BLaER1 treated with 17β-estradiol and CSF1 and Interleukin-3, amounts not matched to agents 10 nM and 100 nM (cell line): Measurements from ENCODE around the gene ZIC4.

Experiments
- H3K27ac ChIP-seq, 11 experiments: shearing (Covaris generic); formaldehyde crosslinking; 2 replicates each; pipeline ENCODE4 v1.8.1; 2022
- H3K27me3 ChIP-seq, 11 experiments: shearing (Covaris generic); formaldehyde crosslinking; 2 replicates each; pipeline ENCODE4 v1.8.1; 2022
- H3K36me3 ChIP-seq, 11 experiments: shearing (Covaris generic); formaldehyde crosslinking; 2 replicates each; pipeline ENCODE4 v1.8.1; 2022
- H3K4me1 ChIP-seq, 10 experiments: shearing (Covaris generic); formaldehyde crosslinking; 2 replicates each; pipeline ENCODE4 v1.8.1; 2022
- H3K4me2 ChIP-seq, 11 experiments: shearing (Covaris generic); formaldehyde crosslinking; 2 replicates each; pipeline ENCODE4 v1.8.1; 2022
- H3K4me3 ChIP-seq, 10 experiments: shearing (Covaris generic); formaldehyde crosslinking; 2 replicates each; pipeline ENCODE4 v1.8.1; 2022
- H3K9ac ChIP-seq, 11 experiments: shearing (Covaris generic); formaldehyde crosslinking; 2 replicates each; pipeline ENCODE4 v1.8.1; 2022
- H3K9me3 ChIP-seq, 11 experiments: shearing (Covaris generic); formaldehyde crosslinking; replicated peaks in 1 of 11; 2 replicates each; pipeline ENCODE4 v1.8.1; 2022
- H4K20me1 ChIP-seq, 11 experiments: shearing (Covaris generic); formaldehyde crosslinking; 2 replicates each; pipeline ENCODE4 v1.8.1; 2022
- Cebpa-rat ChIP-seq, 11 experiments: shearing (Covaris generic); IDR thresholded peaks; 2 replicates each; pipeline ENCODE4 v1.8.1; 2022

ZIC4 gene

DNA sequence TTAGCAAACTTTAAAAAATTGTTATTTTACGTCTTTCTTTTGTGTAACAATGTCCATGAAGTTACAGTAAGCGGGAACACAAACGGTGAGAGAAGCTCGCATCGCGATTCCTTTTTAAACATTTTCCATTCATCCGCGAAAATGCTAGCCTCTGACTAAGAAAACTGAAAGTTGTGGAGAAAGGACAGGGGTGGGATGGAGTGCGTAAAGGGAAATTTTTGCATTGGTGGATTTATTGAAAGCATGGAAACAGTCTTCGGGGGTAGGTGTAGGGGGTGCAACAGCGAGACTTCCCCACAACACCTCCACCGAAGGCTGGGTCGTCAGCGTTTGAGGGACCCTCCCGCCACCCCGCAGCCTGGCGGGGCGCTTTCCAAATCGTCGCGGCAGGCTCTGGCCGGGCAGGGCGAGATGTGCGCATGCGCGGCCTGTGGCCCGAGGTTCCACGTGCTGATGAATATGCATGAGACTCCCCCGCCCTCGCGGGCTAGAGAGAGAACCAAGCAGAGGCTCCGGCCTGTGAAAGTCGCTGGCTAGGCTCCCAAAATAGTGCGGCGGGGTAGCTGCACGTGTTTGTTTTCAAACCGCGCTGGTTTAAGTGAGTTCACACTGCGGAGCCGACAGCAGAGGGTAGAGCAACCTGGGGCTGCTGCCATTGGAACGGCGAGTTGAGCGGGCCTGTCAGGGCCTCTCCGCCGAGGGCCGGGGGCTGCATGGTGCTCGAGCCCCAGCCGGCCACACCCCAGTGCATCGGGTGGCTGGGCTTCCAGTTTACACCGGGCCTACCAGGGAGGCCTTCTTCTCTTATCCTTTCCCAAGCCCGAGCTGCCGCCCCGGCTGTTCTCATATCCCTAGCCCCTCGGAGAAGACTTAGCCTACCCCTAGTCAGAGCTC lies 12.7 kb upstream of the ZIC4 start:
- Histone ChIP-seq H3K9ac (no peak overlapping the region), H3K9me3 (peaks cover 46 to 57% (median 53%) of the 10 kb centered on the region in 11 experiments), H3K4me1 (no peaks in the 10 kb centered on the region), H3K27ac (no peak overlapping the region), H3K36me3 (no peaks in the 10 kb centered on the region), H3K27me3 (peaks cover 37 to 85% (median 76%) of the 10 kb centered on the region in 11 experiments), H3K4me2 (no peak overlapping the region), H4K20me1 (no peaks in the 10 kb centered on the region; a peak in 1 of 22 replicates), H3K4me3 (no peak overlapping the region)
- no peak for TF ChIP-seq Cebpa-rat (IDR thresholded peaks at IDR 0.05)

GRCh38 chr3:147418371-147418781 lies 12.0 kb upstream of the ZIC4 start:
- H3K27me3 ChIP-seq: peaks cover 36 to 85% (median 75%) of the 10 kb centered on the region in 11 experiments
- H3K4me2 ChIP-seq: no peak overlapping the region
- H3K4me3 ChIP-seq: no peak overlapping the region
- no peak for TF ChIP-seq Cebpa-rat (IDR thresholded peaks at IDR 0.05)
- no peak overlapping the region for H3K27ac ChIP-seq
- 0 out of 20 replicates have a peak, but pooled peaks cover 0 to 3% (median 0%) of the 10 kb centered on the region in 10 experiments for H3K4me1 ChIP-seq
- no peaks in the 10 kb centered on the region for H3K36me3 ChIP-seq
- H3K9ac ChIP-seq: no peak overlapping the region
- peaks cover 0 to under 1% (median 0%) of the 10 kb centered on the region in 11 experiments; a peak in 2 of 22 replicates for H4K20me1 ChIP-seq
- peaks cover 40 to 54% (median 49%) of the 10 kb centered on the region in 11 experiments for H3K9me3 ChIP-seq

DNA sequence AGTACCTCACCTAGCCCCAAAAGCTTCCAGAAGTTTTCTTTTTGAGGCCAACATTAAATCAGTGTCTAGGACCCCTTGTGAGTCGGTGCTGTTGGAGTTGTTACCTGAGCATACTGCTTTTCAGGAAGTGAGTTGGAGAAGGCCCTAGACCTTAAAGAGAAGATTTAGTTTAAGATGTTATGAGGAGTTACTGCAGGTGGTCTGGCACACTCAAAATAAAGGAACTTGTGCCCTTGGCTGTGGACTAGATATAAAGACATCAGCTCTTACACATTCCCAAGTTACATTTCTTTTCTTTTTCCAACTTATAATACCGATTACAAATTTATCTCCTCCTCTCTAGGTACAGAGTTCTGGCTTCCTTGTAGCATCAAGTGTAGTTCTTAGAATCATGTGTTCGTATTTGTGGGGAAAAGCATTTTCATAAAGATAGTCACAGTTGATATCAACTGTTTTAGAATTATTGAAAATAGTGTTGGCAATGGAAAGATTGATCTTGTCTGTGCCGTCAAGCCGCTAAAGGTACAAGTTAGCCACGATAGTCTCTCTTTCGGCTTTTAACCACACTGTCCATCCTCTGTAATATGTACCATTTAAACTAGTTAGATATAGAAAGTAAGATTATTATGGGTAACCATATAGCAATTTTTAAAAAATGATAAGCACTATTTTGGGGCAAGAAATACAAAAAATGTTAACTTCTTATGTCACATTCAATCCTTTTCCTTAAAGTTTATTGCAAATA lies 11.4 kb upstream of the ZIC4 start:
- TF ChIP-seq Cebpa-rat (IDR thresholded peaks at IDR 0.05): no peak
- Histone ChIP-seq H3K4me1 (0 out of 20 replicates have a peak, but pooled peaks cover 0 to 3% (median 0%) of the 10 kb centered on the region in 10 experiments), H3K9me3 (peaks cover 38 to 54% (median 49%) of the 10 kb centered on the region in 11 experiments), H3K9ac (no peak overlapping the region), H4K20me1 (peaks cover 0 to 7% (median 0%) of the 10 kb centered on the region in 11 experiments; a peak in 4 of 22 replicates), H3K27me3 (peaks cover 36 to 85% (median 75%) of the 10 kb centered on the region in 11 experiments), H3K36me3 (no peaks in the 10 kb centered on the region), H3K27ac (no peak overlapping the region), H3K4me3 (no peak overlapping the region), H3K4me2 (no peak overlapping the region)

DNA sequence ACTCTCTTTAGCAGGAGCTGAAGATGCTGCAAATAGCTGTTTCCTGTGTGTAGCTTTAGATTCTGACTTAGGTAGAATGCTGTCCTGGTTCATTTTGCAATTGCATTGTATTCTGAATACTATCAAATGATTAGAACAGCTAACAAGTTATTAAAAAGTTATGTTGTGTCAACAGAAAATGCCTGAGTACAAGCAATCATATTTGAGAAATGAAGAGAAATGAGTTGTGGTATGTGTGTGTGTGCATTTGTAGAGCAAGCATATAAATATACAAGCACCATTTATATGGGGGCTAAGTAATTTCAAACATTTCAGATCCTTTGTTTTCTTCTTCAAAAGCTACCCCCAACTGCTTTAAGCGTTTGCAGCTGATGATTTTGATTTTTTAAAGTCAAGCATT lies 10.6 kb upstream of the ZIC4 start:
- H3K4me3 ChIP-seq: no peak overlapping the region
- no peaks in the 10 kb centered on the region for H3K36me3 ChIP-seq
- H3K4me2 ChIP-seq: no peak overlapping the region
- H4K20me1 ChIP-seq: peaks cover 0 to 10% (median 0%) of the 10 kb centered on the region in 11 experiments; a peak in 5 of 22 replicates
- no peak overlapping the region for H3K9ac ChIP-seq
- H3K4me1 ChIP-seq: 0 out of 20 replicates have a peak, but pooled peaks cover 0 to 3% (median 0%) of the 10 kb centered on the region in 10 experiments
- peaks cover 43 to 54% (median 51%) of the 10 kb centered on the region in 11 experiments for H3K9me3 ChIP-seq
- H3K27me3 ChIP-seq: peaks cover 40 to 85% (median 76%) of the 10 kb centered on the region in 11 experiments
- no peak overlapping the region for H3K27ac ChIP-seq
- TF ChIP-seq Cebpa-rat (IDR thresholded peaks at IDR 0.05): no peak

DNA sequence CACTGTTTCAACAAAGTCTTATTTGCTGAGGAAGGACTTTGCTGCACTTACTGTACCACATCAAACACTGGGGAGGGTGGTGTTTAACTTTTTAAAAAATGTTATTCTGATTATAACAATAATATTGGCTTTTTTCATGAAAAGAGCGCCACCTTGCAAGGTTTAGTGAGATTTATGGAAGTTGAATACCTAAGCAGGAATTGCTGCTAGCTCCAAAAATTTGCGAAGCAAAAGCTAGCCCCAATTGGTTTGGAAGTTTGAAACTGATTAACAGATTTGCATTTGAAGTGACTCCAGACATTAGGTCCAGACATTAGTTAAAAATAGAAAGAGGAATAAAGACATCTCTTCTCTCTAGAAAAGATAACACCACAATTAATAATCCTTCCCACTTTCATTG lies 9.5 kb upstream of the ZIC4 start:
- no peak for TF ChIP-seq Cebpa-rat (IDR thresholded peaks at IDR 0.05)
- Histone ChIP-seq H3K9me3 (peaks cover 39 to 54% (median 50%) of the 10 kb centered on the region in 11 experiments), H4K20me1 (peaks cover 0 to 11% (median 5%) of the 10 kb centered on the region in 11 experiments; a peak in 6 of 22 replicates), H3K4me3 (no peak overlapping the region), H3K36me3 (no peaks in the 10 kb centered on the region), H3K4me1 (peaks cover 0 to 3% (median 0%) of the 10 kb centered on the region in 10 experiments; a peak in 4 of 20 replicates), H3K27ac (no peak overlapping the region), H3K4me2 (no peak overlapping the region), H3K27me3 (peaks cover 50 to 96% (median 84%) of the 10 kb centered on the region in 11 experiments), H3K9ac (no peak overlapping the region)

- peaks cover 0 to 14% (median 8%) of the 10 kb centered on the region in 11 experiments; a peak in 6 of 22 replicates for H4K20me1 ChIP-seq
- H3K9ac ChIP-seq: no peak overlapping the region
- no peak overlapping the region for H3K27ac ChIP-seq
- H3K9me3 ChIP-seq: peaks cover 39 to 54% (median 50%) of the 10 kb centered on the region in 11 experiments
- H3K4me2 ChIP-seq: no peak overlapping the region
- peaks cover 56 to 97% (median 86%) of the 10 kb centered on the region in 11 experiments for H3K27me3 ChIP-seq
- H3K36me3 ChIP-seq: no peaks in the 10 kb centered on the region
- H3K4me1 ChIP-seq: peaks cover 0 to 7% (median 4%) of the 10 kb centered on the region in 10 experiments; a peak in 10 of 20 replicates
- no peak for TF ChIP-seq Cebpa-rat (IDR thresholded peaks at IDR 0.05)
- H3K4me3 ChIP-seq: no peak overlapping the region
These were observed 8.9 kb upstream of the ZIC4 start for GRCh38 chr3:147415286-147415685.

DNA sequence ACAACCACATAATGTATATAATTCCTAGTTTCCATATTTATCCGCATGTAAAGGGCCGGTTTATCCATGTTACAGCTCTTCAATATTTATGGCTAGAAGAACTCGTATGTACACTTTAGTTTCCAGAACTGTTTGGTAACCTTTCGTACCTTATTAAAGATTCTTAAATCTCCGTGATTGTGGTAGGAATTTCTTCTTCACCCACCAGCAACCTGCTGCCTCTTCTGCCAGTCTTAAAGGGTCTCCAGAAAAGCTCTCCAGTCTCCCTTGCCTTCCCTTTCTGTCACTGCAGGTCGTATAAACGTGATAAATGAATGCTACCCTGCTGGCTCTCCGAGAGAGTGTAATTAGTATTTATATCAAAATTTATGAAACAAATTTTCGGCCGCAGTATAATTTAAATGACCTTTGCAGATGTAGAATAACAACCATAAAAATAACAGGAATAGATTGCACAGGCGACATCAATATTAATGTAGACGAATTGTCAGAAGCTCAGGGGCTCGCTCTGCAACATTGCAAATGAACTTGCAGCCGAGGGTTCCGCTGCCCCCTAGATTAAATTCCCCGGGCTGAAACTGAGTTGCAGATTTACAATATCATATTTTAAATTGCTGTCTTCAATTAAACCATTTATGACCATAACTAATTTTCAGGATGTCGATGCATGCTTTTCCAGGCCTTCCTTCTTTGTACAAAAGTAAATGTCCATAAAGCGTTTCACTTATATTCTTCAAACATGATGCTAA lies 8.2 kb upstream of the ZIC4 start:
- no peak for TF ChIP-seq Cebpa-rat (IDR thresholded peaks at IDR 0.05)
- peaks cover 38 to 54% (median 50%) of the 10 kb centered on the region in 11 experiments for H3K9me3 ChIP-seq
- H3K4me1 ChIP-seq: peaks cover 0 to 8% (median 5%) of the 10 kb centered on the region in 10 experiments; a peak in 10 of 20 replicates
- H4K20me1 ChIP-seq: peaks cover 0 to 15% (median 8%) of the 10 kb centered on the region in 11 experiments; a peak in 6 of 22 replicates
- H3K27me3 ChIP-seq: peaks cover 64 to 98% (median 93%) of the 10 kb centered on the region in 11 experiments
- no peaks in the 10 kb centered on the region for H3K36me3 ChIP-seq
- H3K27ac ChIP-seq: no peak overlapping the region
- no peak overlapping the region for H3K4me2 ChIP-seq
- H3K9ac ChIP-seq: no peak overlapping the region
- no peak overlapping the region for H3K4me3 ChIP-seq

DNA sequence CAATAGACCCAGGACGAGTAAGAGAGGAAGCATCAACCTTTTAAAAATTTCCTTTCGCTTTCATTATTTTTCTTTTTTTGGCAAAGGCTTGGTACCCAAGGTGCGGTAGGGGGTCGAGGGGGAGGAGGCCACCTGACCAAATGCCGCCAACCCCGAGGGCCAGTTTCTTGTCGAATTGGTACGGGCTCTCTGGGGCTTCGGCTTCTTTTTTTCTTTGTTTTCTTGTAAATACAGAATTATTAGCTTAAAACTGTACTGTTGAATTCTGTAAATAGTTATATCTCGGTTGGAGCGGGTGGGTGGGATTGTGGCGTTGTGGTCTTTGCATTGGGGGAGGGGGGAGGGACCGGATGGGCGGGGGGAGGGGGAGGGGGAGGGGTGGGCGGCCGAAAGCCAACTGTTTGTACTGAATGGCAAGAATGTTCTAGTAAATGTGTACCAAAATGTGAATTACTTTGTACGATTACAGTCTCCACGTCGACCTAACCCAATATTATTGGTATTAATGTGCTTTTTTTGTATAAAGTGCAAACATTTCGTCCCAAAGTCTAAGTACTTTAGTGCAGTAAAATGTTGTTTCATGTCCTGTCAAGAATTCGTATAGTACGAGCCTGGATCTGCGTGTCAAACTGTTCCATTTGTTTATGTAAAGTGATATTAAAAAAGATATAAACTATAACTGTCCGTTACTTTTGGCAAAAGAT lies 7.5 kb upstream of the ZIC4 start:
- Histone ChIP-seq H4K20me1 (peaks cover 0 to 15% (median 8%) of the 10 kb centered on the region in 11 experiments; a peak in 6 of 22 replicates), H3K9me3 (peaks cover 38 to 54% (median 50%) of the 10 kb centered on the region in 11 experiments), H3K27me3 (peaks cover 71 to 98% (median 96%) of the 10 kb centered on the region in 11 experiments), H3K27ac (no peak overlapping the region), H3K4me3 (no peak overlapping the region), H3K9ac (no peak overlapping the region), H3K4me1 (peaks cover 0 to 8% (median 5%) of the 10 kb centered on the region in 10 experiments; a peak in 10 of 20 replicates), H3K36me3 (no peaks in the 10 kb centered on the region), H3K4me2 (no peak overlapping the region)
- TF ChIP-seq Cebpa-rat (IDR thresholded peaks at IDR 0.05): no peak
